Loucy (cell line): ENCODE data around the gene CCT7.

Source experiments
- H2AFZ ChIP-seq: fragments of 200-600 bp; sonication (generic); 2 replicates; pipeline ENCODE4 v1.6.0; 2016; ENCODE audit warnings: antibody characterized with exemption, mild to moderate bottlenecking, low read length, moderate library complexity
- H3F3A ChIP-seq: fragments of 200-600 bp; 2 replicates; pipeline ENCODE4 v1.6.0; 2016; ENCODE audit warnings: antibody characterized with exemption, low read depth, mild to moderate bottlenecking
- H3K27me3 ChIP-seq: fragments of 200-600 bp; sonication (generic); 2 replicates; pipeline ENCODE4 v1.6.1; 2014; ENCODE audit warnings: low read length, mild to moderate bottlenecking; ENCODE audit not compliant: insufficient read depth, poor library complexity, severe bottlenecking
- H3K36me3 ChIP-seq: fragments of 200-600 bp; sonication (generic); 2 replicates; pipeline ENCODE4 v1.6.1; 2016; ENCODE audit warnings: low read length; ENCODE audit not compliant: insufficient read depth
- H3K4me1 ChIP-seq: fragments of 200-600 bp; sonication (generic); 2 replicates; pipeline ENCODE4 v1.5.1; 2014; ENCODE audit warnings: low read length, mild to moderate bottlenecking; ENCODE audit not compliant: insufficient read depth, poor library complexity, severe bottlenecking
- H3K4me2 ChIP-seq: fragments of 200-600 bp; sonication (generic); 2 replicates; pipeline ENCODE4 v1.6.0; 2014; ENCODE audit warnings: antibody characterized with exemption, low read length, low read depth, mild to moderate bottlenecking; ENCODE audit not compliant: poor library complexity, severe bottlenecking
- H3K4me3 ChIP-seq: fragments of 200-600 bp; sonication (generic); 2 replicates; pipeline ENCODE4 v1.5.1; 2014; ENCODE audit warnings: low read length, mild to moderate bottlenecking, mixed read lengths; ENCODE audit not compliant: poor library complexity, severe bottlenecking
- H3K79me2 ChIP-seq: fragments of 200-600 bp; sonication (generic); 2 replicates; pipeline ENCODE4 v1.6.1; 2014; ENCODE audit warnings: low read length; ENCODE audit not compliant: insufficient read depth
- H3K9ac ChIP-seq: fragments of 200-600 bp; sonication (generic); 2 replicates; pipeline ENCODE4 v1.6.0; 2014; ENCODE audit warnings: mild to moderate bottlenecking, low read depth, low read length, moderate library complexity; ENCODE audit not compliant: poor library complexity, severe bottlenecking
- H3K9me2 ChIP-seq: fragments of 200-600 bp; sonication (generic); replicated peaks from 2 replicates; pipeline ENCODE4 v1.6.1; 2016; ENCODE audit warnings: low read depth, low read length, mixed read lengths
- H3K9me3 ChIP-seq: fragments of 200-600 bp; sonication (generic); 2 replicates; pipeline ENCODE4 v1.6.1; 2014; ENCODE audit warnings: mild to moderate bottlenecking, antibody characterized with exemption, low read length, low read depth; ENCODE audit not compliant: insufficient read depth
- H4K20me1 ChIP-seq: fragments of 200-600 bp; sonication (generic); 2 replicates; pipeline ENCODE4 v1.6.0; 2014; ENCODE audit warnings: antibody characterized with exemption, low read length, mild to moderate bottlenecking; ENCODE audit not compliant: insufficient read depth, poor library complexity, severe bottlenecking
- EZH2phosphoT487 ChIP-seq: fragments of 200-600 bp; IDR thresholded peaks from 2 replicates; pipeline ENCODE4 v1.6.1; 2018; ENCODE audit warnings: antibody characterized with exemption, mild to moderate bottlenecking, moderate library complexity, borderline replicate concordance
- TF ChIP-seq, protein P1 (sequence below): fragments of 200-600 bp; sonication (generic); conservative IDR thresholded peaks from 2 replicates; pipeline ENCODE4 v1.5.1; 2014; ENCODE audit warnings: mild to moderate bottlenecking, antibody characterized with exemption, low read length

The CCT7 gene

DNA sequence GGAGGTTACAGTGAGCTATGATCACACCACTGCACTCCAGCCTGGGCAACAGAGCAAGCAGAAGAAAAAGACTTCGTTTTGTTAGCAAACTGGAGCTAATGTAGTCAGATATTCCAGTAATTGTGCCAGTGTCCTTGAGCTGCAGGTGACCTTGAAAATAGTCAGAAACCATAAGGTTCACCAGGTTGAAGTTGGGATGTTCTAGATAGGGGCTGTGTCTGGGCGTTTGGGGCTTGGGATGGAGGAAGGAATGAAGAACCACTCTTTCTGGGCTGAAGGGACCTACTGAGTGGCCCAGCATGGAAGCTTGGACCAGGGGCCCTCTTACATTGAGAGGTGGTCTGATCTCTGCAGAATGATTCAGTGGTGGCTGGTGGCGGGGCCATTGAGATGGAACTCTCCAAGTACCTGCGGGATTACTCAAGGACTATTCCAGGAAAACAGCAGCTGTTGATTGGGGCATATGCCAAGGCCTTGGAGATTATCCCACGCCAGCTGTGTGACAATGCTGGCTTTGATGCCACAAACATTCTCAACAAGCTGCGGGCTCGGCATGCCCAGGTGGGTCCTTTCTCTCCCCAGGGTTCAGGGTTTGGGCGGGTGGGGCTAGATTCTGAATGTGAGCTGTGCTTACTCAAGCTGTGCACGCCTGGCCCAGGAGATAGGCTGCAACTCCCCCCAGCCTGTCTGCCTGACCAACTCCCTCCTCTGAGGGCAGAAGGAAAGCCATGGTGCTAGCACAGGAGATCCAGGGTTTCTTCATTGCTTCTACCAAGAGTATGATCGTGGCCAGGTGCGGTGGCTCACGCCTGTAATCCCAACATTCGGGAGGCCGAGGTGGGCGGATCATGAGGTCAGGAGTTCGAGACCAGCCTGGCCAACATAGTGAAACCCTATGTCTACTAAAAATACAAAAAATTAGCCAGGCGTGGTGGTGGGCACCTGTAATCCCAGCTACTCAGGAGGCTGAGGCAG, 17.1 kb downstream of the CCT7 start:
- Histone ChIP-seq H3K36me3 (peaks cover 93% of the 10 kb centered on the region; the same call in 1 of the 2 replicates), H3K9me3 (no peaks in the 10 kb centered on the region), H3K4me2 (no peak overlapping the region), H2AFZ (no peak overlapping the region), H3F3A (no peaks in the 10 kb centered on the region), H3K4me3 (no peak overlapping the region), H3K9ac (no peak overlapping the region), H3K4me1 (no peaks in the 10 kb centered on the region), H3K9me2 (no peaks in the 10 kb centered on the region), H3K27me3 (no peaks in the 10 kb centered on the region), H4K20me1 (peaks cover 12% of the 10 kb centered on the region), H3K79me2 (peaks cover 6% of the 10 kb centered on the region; the same call in 1 of the 2 replicates)
- TF ChIP-seq, protein P1, sequence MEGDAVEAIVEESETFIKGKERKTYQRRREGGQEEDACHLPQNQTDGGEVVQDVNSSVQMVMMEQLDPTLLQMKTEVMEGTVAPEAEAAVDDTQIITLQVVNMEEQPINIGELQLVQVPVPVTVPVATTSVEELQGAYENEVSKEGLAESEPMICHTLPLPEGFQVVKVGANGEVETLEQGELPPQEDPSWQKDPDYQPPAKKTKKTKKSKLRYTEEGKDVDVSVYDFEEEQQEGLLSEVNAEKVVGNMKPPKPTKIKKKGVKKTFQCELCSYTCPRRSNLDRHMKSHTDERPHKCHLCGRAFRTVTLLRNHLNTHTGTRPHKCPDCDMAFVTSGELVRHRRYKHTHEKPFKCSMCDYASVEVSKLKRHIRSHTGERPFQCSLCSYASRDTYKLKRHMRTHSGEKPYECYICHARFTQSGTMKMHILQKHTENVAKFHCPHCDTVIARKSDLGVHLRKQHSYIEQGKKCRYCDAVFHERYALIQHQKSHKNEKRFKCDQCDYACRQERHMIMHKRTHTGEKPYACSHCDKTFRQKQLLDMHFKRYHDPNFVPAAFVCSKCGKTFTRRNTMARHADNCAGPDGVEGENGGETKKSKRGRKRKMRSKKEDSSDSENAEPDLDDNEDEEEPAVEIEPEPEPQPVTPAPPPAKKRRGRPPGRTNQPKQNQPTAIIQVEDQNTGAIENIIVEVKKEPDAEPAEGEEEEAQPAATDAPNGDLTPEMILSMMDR = no peak
- no peak for TF ChIP-seq EZH2phosphoT487

DNA sequence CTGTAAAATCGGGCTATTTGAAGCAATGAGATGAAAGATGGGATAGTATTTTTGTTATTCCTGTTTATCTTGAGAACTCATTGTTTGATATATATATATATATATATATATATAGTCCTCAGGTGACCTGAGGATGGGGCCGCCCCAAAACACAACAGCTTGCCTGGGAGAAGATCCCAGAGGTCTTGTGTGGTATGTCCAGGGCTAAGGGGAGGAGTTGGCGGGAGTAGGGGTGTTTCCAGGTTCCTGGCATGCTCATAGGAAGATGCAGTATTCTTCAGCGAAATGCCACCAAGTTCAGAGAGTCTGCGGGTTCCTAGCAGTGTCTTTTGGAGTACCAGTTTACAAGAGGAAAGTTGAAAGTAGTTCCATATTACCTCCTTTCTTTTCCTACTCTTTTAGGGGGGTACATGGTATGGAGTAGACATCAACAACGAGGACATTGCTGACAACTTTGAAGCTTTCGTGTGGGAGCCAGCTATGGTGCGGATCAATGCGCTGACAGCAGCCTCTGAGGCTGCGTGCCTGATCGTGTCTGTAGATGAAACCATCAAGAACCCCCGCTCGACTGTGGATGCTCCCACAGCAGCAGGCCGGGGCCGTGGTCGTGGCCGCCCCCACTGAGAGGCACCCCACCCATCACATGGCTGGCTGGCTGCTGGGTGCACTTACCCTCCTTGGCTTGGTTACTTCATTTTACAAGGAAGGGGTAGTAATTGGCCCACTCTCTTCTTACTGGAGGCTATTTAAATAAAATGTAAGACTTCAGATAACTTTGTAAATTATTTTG, 18.3 kb downstream of the CCT7 start:
- TF ChIP-seq, protein P1 = no peak
- no peak for TF ChIP-seq EZH2phosphoT487
- Histone ChIP-seq H3F3A (no peaks in the 10 kb centered on the region), H2AFZ (no peak overlapping the region), H3K79me2 (peaks cover 2% of the 10 kb centered on the region; the same call in 1 of the 2 replicates), H3K9ac (no peak overlapping the region), H3K27me3 (no peaks in the 10 kb centered on the region), H3K4me3 (no peak overlapping the region), H3K36me3 (peaks cover 80% of the 10 kb centered on the region; the same call in 1 of the 2 replicates), H3K9me3 (no peaks in the 10 kb centered on the region), H4K20me1 (peaks cover 2% of the 10 kb centered on the region), H3K4me1 (no peaks in the 10 kb centered on the region), H3K9me2 (no peaks in the 10 kb centered on the region), H3K4me2 (no peak overlapping the region)

DNA sequence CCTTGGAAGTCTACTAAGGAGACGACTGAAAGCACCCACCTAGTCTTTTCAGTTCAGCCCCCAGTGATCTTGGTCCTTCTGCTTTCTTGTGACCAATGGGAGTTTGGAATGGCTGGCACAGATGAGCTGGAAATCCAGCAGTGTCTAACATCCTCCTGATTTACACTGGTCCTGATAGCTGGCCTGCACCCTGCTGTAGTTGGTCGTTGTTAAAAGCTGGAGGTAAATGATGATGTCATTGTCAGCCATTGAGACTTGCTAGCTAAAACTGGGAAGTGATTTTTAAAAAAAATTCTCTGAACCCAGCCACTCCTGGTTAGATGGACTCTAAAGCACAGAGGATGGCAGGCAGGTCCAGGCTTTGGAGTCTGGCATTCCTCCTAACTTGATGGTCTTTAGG, 19.3 kb downstream of the CCT7 start:
- Histone ChIP-seq H3K79me2 (no peaks in the 10 kb centered on the region), H3K9ac (no peak overlapping the region), H3K27me3 (no peaks in the 10 kb centered on the region), H3K36me3 (peaks cover 72% of the 10 kb centered on the region; the same call in 1 of the 2 replicates), H4K20me1 (no peaks in the 10 kb centered on the region), H3K9me3 (no peaks in the 10 kb centered on the region), H3K4me1 (no peaks in the 10 kb centered on the region), H3K4me2 (no peak overlapping the region), H3F3A (no peaks in the 10 kb centered on the region), H3K4me3 (no peak overlapping the region), H2AFZ (no peak overlapping the region), H3K9me2 (no peaks in the 10 kb centered on the region)
- no peak for TF ChIP-seq EZH2phosphoT487
- TF ChIP-seq, protein P1 = no peak
